ENCODE data around the gene GFRA1.

Gene GFRA1, protein sequence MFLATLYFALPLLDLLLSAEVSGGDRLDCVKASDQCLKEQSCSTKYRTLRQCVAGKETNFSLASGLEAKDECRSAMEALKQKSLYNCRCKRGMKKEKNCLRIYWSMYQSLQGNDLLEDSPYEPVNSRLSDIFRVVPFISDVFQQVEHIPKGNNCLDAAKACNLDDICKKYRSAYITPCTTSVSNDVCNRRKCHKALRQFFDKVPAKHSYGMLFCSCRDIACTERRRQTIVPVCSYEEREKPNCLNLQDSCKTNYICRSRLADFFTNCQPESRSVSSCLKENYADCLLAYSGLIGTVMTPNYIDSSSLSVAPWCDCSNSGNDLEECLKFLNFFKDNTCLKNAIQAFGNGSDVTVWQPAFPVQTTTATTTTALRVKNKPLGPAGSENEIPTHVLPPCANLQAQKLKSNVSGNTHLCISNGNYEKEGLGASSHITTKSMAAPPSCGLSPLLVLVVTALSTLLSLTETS

DNA sequence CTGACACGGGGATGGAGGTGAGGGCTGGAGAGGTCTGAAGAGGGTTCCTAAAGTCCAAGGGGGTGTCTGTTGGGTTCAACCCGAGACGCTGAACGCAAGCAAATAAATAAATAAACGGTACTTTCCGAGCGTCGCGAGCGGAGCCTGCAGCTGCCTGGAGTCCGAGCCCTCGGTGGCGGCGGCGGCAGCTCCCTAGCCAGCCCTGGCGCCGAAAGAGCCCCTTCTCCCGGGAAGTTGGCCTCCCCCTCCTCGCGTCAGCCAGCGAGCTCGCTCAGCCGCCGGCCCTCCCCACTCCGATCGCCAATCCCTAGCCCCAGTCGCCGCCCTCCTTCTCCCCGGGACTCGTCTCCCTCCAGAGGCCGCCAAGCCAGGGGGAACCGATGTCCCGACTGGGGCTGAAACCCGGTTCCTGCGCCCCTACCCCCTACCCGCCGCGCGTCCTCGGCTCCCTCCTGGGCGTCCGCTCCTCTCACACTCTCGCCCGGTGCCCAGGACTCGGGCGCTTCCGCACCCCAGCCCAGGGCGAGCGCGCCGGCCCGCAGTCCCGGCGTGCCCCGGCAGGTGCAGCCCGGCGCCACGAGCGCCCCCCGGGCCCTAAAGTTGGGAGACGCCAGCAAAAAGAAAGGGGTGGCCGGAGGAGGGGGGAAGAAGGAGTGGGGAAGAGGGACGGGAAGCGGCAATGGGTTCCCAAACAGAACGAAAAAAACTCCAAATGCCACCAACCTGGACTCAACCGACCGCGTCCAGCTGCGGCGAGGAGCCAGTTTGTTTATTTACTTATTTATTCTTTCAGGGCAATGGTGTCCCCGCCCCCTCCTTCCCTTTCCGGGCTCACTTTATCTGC lies at the start of gene GFRA1:
GFRA1 (minus strand) TSS at position 767 of the 844 bp plus-strand sequence. CDS start 1,177 bp downstream, outside the sequence.
- Histone ChIP-seq H2AFZ (ENCODE audit: low read depth) (peak within 1 kb of the TSS; percentile 95), H4K20me1 (ENCODE audit: insufficient read depth) (no peaks in the 10 kb centered on the region), H3K27ac (no peak within 1 kb of the TSS), H3K27me3 (ENCODE audit: insufficient read depth, low read depth) (no peaks in the 10 kb centered on the region), H3K4me1 (ENCODE audit: low read depth, poor library complexity, severe bottlenecking) (no peaks in the 10 kb centered on the region), H3K9ac (peak within 1 kb of the TSS; percentile 76), H3K79me2 (ENCODE audit: insufficient read depth, low read depth) (no peaks in the 10 kb centered on the region), H3K4me2 (peak within 1 kb of the TSS; percentile 73), H3K4me3 (IDR thresholded peaks at IDR 0.05; ENCODE audit: insufficient read depth, low read depth, low read length) (no peak within 1 kb of the TSS), H3K36me3 (ENCODE audit: insufficient read depth) (no peaks in the 10 kb centered on the region)
- TF ChIP-seq, protein P1, sequence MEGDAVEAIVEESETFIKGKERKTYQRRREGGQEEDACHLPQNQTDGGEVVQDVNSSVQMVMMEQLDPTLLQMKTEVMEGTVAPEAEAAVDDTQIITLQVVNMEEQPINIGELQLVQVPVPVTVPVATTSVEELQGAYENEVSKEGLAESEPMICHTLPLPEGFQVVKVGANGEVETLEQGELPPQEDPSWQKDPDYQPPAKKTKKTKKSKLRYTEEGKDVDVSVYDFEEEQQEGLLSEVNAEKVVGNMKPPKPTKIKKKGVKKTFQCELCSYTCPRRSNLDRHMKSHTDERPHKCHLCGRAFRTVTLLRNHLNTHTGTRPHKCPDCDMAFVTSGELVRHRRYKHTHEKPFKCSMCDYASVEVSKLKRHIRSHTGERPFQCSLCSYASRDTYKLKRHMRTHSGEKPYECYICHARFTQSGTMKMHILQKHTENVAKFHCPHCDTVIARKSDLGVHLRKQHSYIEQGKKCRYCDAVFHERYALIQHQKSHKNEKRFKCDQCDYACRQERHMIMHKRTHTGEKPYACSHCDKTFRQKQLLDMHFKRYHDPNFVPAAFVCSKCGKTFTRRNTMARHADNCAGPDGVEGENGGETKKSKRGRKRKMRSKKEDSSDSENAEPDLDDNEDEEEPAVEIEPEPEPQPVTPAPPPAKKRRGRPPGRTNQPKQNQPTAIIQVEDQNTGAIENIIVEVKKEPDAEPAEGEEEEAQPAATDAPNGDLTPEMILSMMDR (conservative IDR thresholded peaks at IDR 0.05; ENCODE audit: low read depth, low read length): peak; percentile 23; the same call in 1 of the 2 replicates

DNA sequence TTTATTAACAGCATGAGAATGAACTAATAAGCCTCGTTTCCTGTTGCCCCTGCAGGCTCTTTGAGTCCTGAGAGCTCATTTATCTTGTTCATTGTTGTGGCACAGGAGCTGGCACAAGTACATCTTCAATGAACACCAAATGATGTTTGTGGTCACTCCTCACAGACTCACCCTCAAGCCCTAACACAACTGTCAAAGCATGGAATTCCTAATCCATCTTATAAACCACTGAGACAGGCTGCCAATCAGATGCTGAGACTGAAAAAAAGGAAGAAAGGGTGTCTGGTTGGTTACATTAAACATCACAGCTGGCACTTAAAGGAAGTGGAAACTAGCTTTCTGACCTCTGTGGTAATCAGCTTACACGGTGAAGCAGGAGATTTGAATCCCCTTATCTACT lies 43.5 kb upstream of the GFRA1 start:
- Histone ChIP-seq H4K20me1 (ENCODE audit: insufficient read depth) (no peaks in the 10 kb centered on the region), H3K4me2 (peak overlapping the region; percentile 87), H3K4me1 (ENCODE audit: low read depth, poor library complexity, severe bottlenecking) (peaks cover 24% of the 10 kb centered on the region), H3K9ac (no peak overlapping the region), H3K27ac (peak overlapping the region; percentile 15; the same call in 1 of the 2 replicates), H3K79me2 (ENCODE audit: insufficient read depth, low read depth) (no peaks in the 10 kb centered on the region), H3K27me3 (ENCODE audit: insufficient read depth, low read depth) (no peaks in the 10 kb centered on the region), H3K4me3 (IDR thresholded peaks at IDR 0.05; ENCODE audit: insufficient read depth, low read depth, low read length) (no peak overlapping the region), H2AFZ (ENCODE audit: low read depth) (peak overlapping the region; percentile 29; the same call in 1 of the 2 replicates), H3K36me3 (ENCODE audit: insufficient read depth) (no peaks in the 10 kb centered on the region)
- TF ChIP-seq, protein P1 (conservative IDR thresholded peaks at IDR 0.05; ENCODE audit: low read depth, low read length): no peak

DNA sequence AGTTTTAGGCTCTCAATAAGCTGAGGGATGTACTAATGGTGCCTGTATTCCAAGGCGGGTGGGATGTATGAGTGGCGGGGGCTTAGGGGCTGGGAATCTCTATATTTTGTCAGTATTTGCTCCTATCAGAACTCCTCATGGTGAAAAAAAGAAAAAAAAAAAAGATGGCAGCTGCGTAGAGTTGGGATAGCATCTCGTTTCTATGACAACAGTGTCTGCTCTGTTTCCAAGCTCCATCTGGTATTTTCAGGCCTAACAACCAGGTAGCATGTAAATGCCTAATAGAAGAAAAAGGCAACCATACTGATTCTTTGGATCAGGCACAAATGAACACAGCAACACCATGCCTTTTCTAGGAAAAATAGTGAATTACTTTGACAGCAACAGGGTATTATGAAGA lies 39.5 kb upstream of the GFRA1 start:
- Histone ChIP-seq H3K4me3 (IDR thresholded peaks at IDR 0.05; ENCODE audit: insufficient read depth, low read depth, low read length) (no peak overlapping the region), H3K79me2 (ENCODE audit: insufficient read depth, low read depth) (no peaks in the 10 kb centered on the region), H3K4me1 (ENCODE audit: low read depth, poor library complexity, severe bottlenecking) (peaks cover 22% of the 10 kb centered on the region), H4K20me1 (ENCODE audit: insufficient read depth) (no peaks in the 10 kb centered on the region), H3K4me2 (no peak overlapping the region), H3K36me3 (ENCODE audit: insufficient read depth) (no peaks in the 10 kb centered on the region), H2AFZ (ENCODE audit: low read depth) (no peak overlapping the region), H3K27ac (no peak overlapping the region), H3K27me3 (ENCODE audit: insufficient read depth, low read depth) (no peaks in the 10 kb centered on the region), H3K9ac (no peak overlapping the region)
- TF ChIP-seq, protein P1 (conservative IDR thresholded peaks at IDR 0.05; ENCODE audit: low read depth, low read length): no peak

DNA sequence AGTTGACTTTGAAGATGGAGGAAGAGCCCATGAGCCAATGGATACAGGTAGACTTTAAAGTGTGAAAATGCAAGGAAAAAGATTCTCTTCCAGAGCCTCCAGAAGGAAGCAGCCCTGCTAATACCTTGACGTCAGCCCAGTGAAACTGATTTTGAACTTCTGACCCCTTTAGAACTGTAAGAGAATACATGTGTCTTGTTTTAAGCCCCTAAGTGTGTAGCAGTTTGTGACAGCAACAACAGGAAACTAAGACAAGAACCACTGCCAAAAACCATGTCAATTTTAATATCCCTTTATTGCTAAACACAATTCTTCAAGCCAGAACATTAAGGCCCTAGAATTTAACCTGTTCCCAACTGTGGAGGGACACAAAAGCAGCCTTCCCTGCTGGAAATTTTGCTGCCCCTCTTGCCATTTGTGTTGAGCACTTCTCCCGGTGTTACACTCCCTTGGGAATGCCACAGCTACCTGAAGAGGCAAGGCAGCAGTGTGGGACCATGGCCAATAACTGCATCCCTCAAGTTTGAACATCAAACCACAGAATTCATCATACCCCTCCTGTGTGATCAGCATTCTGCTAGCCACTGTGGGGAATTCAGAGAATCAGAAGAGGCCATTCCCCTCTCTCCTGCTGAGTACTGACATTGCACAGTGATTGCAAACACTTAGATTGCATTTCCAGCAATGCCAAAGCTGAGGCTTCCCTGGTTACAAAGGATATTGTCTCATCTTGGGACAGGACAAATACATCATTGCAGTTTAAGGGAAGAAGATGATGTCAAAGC lies 38.9 kb upstream of the GFRA1 start:
- Histone ChIP-seq H3K27ac (no peak overlapping the region), H2AFZ (ENCODE audit: low read depth) (no peak overlapping the region), H3K79me2 (ENCODE audit: insufficient read depth, low read depth) (no peaks in the 10 kb centered on the region), H3K4me1 (ENCODE audit: low read depth, poor library complexity, severe bottlenecking) (peaks cover 15% of the 10 kb centered on the region), H3K4me2 (no peak overlapping the region), H3K4me3 (IDR thresholded peaks at IDR 0.05; ENCODE audit: insufficient read depth, low read depth, low read length) (no peak overlapping the region), H3K36me3 (ENCODE audit: insufficient read depth) (no peaks in the 10 kb centered on the region), H3K9ac (no peak overlapping the region), H4K20me1 (ENCODE audit: insufficient read depth) (no peaks in the 10 kb centered on the region), H3K27me3 (ENCODE audit: insufficient read depth, low read depth) (no peaks in the 10 kb centered on the region)
- TF ChIP-seq, protein P1 (conservative IDR thresholded peaks at IDR 0.05; ENCODE audit: low read depth, low read length): no peak

Data from KMS-11 (cell line).